Mucosa of descending colon (tissue), 3 donors: ENCODE results near the gene CP. TPM values are rescaled to one million over a fixed set of nuclear protein-coding genes. Genes with fewer than 3 reads are reported as not detected.
A peak's percentile ranks its signal among the peaks of the same experiment; 100 is the strongest.

Source experiments
- ATAC-seq: fragments of 200-7000 bp; cut with Tn5 transposase; one replicate; pipeline ENCODE4 v1.9.1; 2020; ENCODE audit warnings: mild to moderate bottlenecking, moderate library complexity
- DNase-seq, 3 donors: peaks; one replicate each; pipeline ENCODE4 v3.0.0-alpha.2; 2020
- H3K36me3 ChIP-seq: fragments of 200-600 bp; one replicate; pipeline ENCODE4 v1.8.0; 2021; ENCODE audit warnings: low read depth, mild to moderate bottlenecking
- H3K4me1 ChIP-seq: fragments of 200-600 bp; one replicate; pipeline ENCODE4 v1.8.0; 2021; ENCODE audit warnings: low read depth, mild to moderate bottlenecking
- H3K4me3 ChIP-seq: fragments of 200-600 bp; one replicate; pipeline ENCODE4 v1.8.0; 2021; ENCODE audit warnings: mild to moderate bottlenecking
- H3K9me3 ChIP-seq: fragments of 200-600 bp; one replicate; pipeline ENCODE4 v1.8.0; 2021; ENCODE audit warnings: mild to moderate bottlenecking
- CTCF ChIP-seq: fragments of 200-600 bp; IDR thresholded peaks from one replicate; pipeline ENCODE4 v1.8.0; 2022; ENCODE audit warnings: antibody characterized with exemption, mild to moderate bottlenecking
- intact Hi-C, 2 donors: fragments of 100-400 bp; cut with DNase I in 1 of 2; cut with micrococcal nuclease in 1 of 2; formaldehyde crosslinking; loops; one replicate each; pipeline versions ENCODE4 v1.11.0 to v1.11.1; 2022; cut with DNase I, micrococcal nuclease
- total RNA-seq, 3 donors: library from RNA; stranded (reverse); fragmentation: NEBNext Ultra II Directional in 2 of 3; extraction: Animal tissue kit (Norgen Biotek cat#: 25700) in 2 of 3; gene quantifications; one replicate each; pipeline versions ENCODE4 v1.2.1 to v1.2.4, GENCODE V29; 2021 to 2023
- donor health status: DM: no; HTN: no; CAD: no; lungs with moderate emphysema.
- donor health status: DM: no; HTN: no; CAD: no.
- donor health status: DM: no; HTN: yes; CAD: no.

CP gene
- total RNA-seq, 3 donors from 2014 or later: 5.7 to 13.4 (median 11.6) TPM

GRCh38 chr3:149195221-149195620 is 26.4 kb downstream of the CP start:
- no peak for TF ChIP-seq CTCF
- intact Hi-C loops: no loop called here
- Histone ChIP-seq H3K4me3 (no peak overlapping the region), H3K9me3 (no peaks in the 10 kb centered on the region), H3K36me3 (no peaks in the 10 kb centered on the region), H3K4me1 (no peaks in the 10 kb centered on the region)
- ATAC-seq (no peak), DNase-seq (no peak)

GRCh38 chr3:149188494-149188893 is 33.1 kb downstream of the CP start:
- DNase-seq: no peak
- Histone ChIP-seq H3K4me1 (no peaks in the 10 kb centered on the region), H3K9me3 (no peaks in the 10 kb centered on the region), H3K4me3 (no peak overlapping the region), H3K36me3 (no peaks in the 10 kb centered on the region)
- TF ChIP-seq CTCF: no peak
- ATAC-seq: no peak
- intact Hi-C loops: no loop called here

- no peak for TF ChIP-seq CTCF
- Histone ChIP-seq H3K9me3 (no peaks in the 10 kb centered on the region), H3K36me3 (no peaks in the 10 kb centered on the region), H3K4me3 (no peak overlapping the region), H3K4me1 (no peaks in the 10 kb centered on the region)
- intact Hi-C loops: no loop called here
- no peak for ATAC-seq
- no peak for DNase-seq
Measured at GRCh38 chr3:149186721-149187120, 34.9 kb downstream of the CP start.

GRCh38 chr3:149186219-149186618 is 35.4 kb downstream of the CP start:
- intact Hi-C loops: no loop called here
- Histone ChIP-seq H3K4me3 (no peak overlapping the region), H3K9me3 (no peaks in the 10 kb centered on the region), H3K4me1 (no peaks in the 10 kb centered on the region), H3K36me3 (no peaks in the 10 kb centered on the region)
- DNase-seq: no peak
- no peak for ATAC-seq
- TF ChIP-seq CTCF: no peak

GRCh38 chr3:149181182-149181581 is 40.4 kb downstream of the CP start:
- no peak for ATAC-seq
- Histone ChIP-seq H3K4me3 (no peak overlapping the region), H3K9me3 (no peaks in the 10 kb centered on the region), H3K4me1 (no peaks in the 10 kb centered on the region), H3K36me3 (no peaks in the 10 kb centered on the region)
- intact Hi-C loops: no loop called here
- no peak for DNase-seq
- TF ChIP-seq CTCF: no peak

- peak; percentile 78 for ATAC-seq
- intact Hi-C loops: no loop called here
- Histone ChIP-seq H3K4me3 (no peak overlapping the region), H3K9me3 (no peaks in the 10 kb centered on the region), H3K36me3 (no peaks in the 10 kb centered on the region), H3K4me1 (no peaks in the 10 kb centered on the region)
- TF ChIP-seq CTCF: no peak
- peak in 1 of 3 donors; percentile 66 for DNase-seq
Measured at GRCh38 chr3:149180057-149180573, 41.5 kb downstream of the CP start.
